ENCODE measurements around the gene GPC3. TPM values are rescaled to one million over a fixed set of nuclear protein-coding genes. Genes with fewer than 3 reads are reported as not detected.

The GPC3 gene
- total RNA-seq, 1 donor: not detected

GRCh38 chrX:133601116-133601515, 384.3 kb downstream of the GPC3 start:
- no peaks in the 10 kb centered on the region for H3K79me2 ChIP-seq (ENCODE audit: insufficient read depth, low read length)
- no peaks in the 10 kb centered on the region for H4K20me1 ChIP-seq (ENCODE audit: insufficient read depth, low read length)
- DNase-seq (ENCODE audit: insufficient read length, low spot score, missing footprints): no peak
- no peak overlapping the region for H3K27ac ChIP-seq (ENCODE audit: low read depth, low read length)
- H3K36me3 ChIP-seq (ENCODE audit: insufficient read depth, low read length): no peaks in the 10 kb centered on the region
- H3K9me3 ChIP-seq (ENCODE audit: low read depth, low read length): no peaks in the 10 kb centered on the region
- H3K4me1 ChIP-seq (ENCODE audit: insufficient read depth, low read length): no peaks in the 10 kb centered on the region
- TF ChIP-seq CTCF (IDR thresholded peaks at IDR 0.05; ENCODE audit: extremely low read depth, low read depth, low read length): no peak
- peaks cover 12% of the 10 kb centered on the region for H3K27me3 ChIP-seq (ENCODE audit: insufficient read depth, low read length)
- no peak overlapping the region for H2AFZ ChIP-seq (ENCODE audit: low read length)
- no peak overlapping the region for H3K4me2 ChIP-seq (ENCODE audit: insufficient read depth, low read length)
- H3K4me3 ChIP-seq (ENCODE audit: insufficient read depth, low read length): no peak overlapping the region

- no peak for DNase-seq (ENCODE audit: insufficient read length, low spot score, missing footprints)
- Histone ChIP-seq H2AFZ (ENCODE audit: low read length) (no peak overlapping the region), H3K4me2 (ENCODE audit: insufficient read depth, low read length) (no peak overlapping the region), H3K4me3 (ENCODE audit: insufficient read depth, low read length) (no peak overlapping the region), H3K79me2 (ENCODE audit: insufficient read depth, low read length) (no peaks in the 10 kb centered on the region), H3K36me3 (ENCODE audit: insufficient read depth, low read length) (no peaks in the 10 kb centered on the region), H3K9me3 (ENCODE audit: low read depth, low read length) (no peaks in the 10 kb centered on the region), H3K4me1 (ENCODE audit: insufficient read depth, low read length) (no peaks in the 10 kb centered on the region), H3K27ac (ENCODE audit: low read depth, low read length) (no peak overlapping the region), H4K20me1 (ENCODE audit: insufficient read depth, low read length) (no peaks in the 10 kb centered on the region), H3K27me3 (ENCODE audit: insufficient read depth, low read length) (peaks cover 12% of the 10 kb centered on the region)
- TF ChIP-seq CTCF (IDR thresholded peaks at IDR 0.05; ENCODE audit: extremely low read depth, low read depth, low read length): no peak
Observed at GRCh38 chrX:133600536-133600935, 384.9 kb downstream of the GPC3 start.

- no peaks in the 10 kb centered on the region for H4K20me1 ChIP-seq (ENCODE audit: insufficient read depth, low read length)
- no peaks in the 10 kb centered on the region for H3K79me2 ChIP-seq (ENCODE audit: insufficient read depth, low read length)
- no peak overlapping the region for H3K4me2 ChIP-seq (ENCODE audit: insufficient read depth, low read length)
- no peak overlapping the region for H2AFZ ChIP-seq (ENCODE audit: low read length)
- DNase-seq (ENCODE audit: insufficient read length, low spot score, missing footprints): no peak
- no peak overlapping the region for H3K27ac ChIP-seq (ENCODE audit: low read depth, low read length)
- no peak overlapping the region for H3K4me3 ChIP-seq (ENCODE audit: insufficient read depth, low read length)
- H3K4me1 ChIP-seq (ENCODE audit: insufficient read depth, low read length): no peaks in the 10 kb centered on the region
- H3K27me3 ChIP-seq (ENCODE audit: insufficient read depth, low read length): peaks cover 5% of the 10 kb centered on the region
- H3K9me3 ChIP-seq (ENCODE audit: low read depth, low read length): no peaks in the 10 kb centered on the region
- no peaks in the 10 kb centered on the region for H3K36me3 ChIP-seq (ENCODE audit: insufficient read depth, low read length)
- no peak for TF ChIP-seq CTCF (IDR thresholded peaks at IDR 0.05; ENCODE audit: extremely low read depth, low read depth, low read length)
Observed at GRCh38 chrX:133598601-133599335, 386.6 kb downstream of the GPC3 start.

GRCh38 chrX:133594156-133594555, 391.2 kb downstream of the GPC3 start:
- no peaks in the 10 kb centered on the region for H4K20me1 ChIP-seq (ENCODE audit: insufficient read depth, low read length)
- DNase-seq (ENCODE audit: insufficient read length, low spot score, missing footprints): no peak
- no peaks in the 10 kb centered on the region for H3K36me3 ChIP-seq (ENCODE audit: insufficient read depth, low read length)
- no peak overlapping the region for H3K4me3 ChIP-seq (ENCODE audit: insufficient read depth, low read length)
- TF ChIP-seq CTCF (IDR thresholded peaks at IDR 0.05; ENCODE audit: extremely low read depth, low read depth, low read length): no peak
- no peak overlapping the region for H3K27ac ChIP-seq (ENCODE audit: low read depth, low read length)
- no peaks in the 10 kb centered on the region for H3K9me3 ChIP-seq (ENCODE audit: low read depth, low read length)
- H3K4me1 ChIP-seq (ENCODE audit: insufficient read depth, low read length): no peaks in the 10 kb centered on the region
- H3K79me2 ChIP-seq (ENCODE audit: insufficient read depth, low read length): no peaks in the 10 kb centered on the region
- no peak overlapping the region for H3K4me2 ChIP-seq (ENCODE audit: insufficient read depth, low read length)
- H3K27me3 ChIP-seq (ENCODE audit: insufficient read depth, low read length): peaks cover 6% of the 10 kb centered on the region
- H2AFZ ChIP-seq (ENCODE audit: low read length): no peak overlapping the region

Measured in osteoblast (primary cell).